ENCODE measurements around the gene GAMT. TPM values are rescaled to one million over a fixed set of nuclear protein-coding genes. Genes with fewer than 3 reads are reported as not detected.

Gene GAMT
- total RNA-seq, 1 donor from 2014 or later = 21.7 TPM

- no peak overlapping the region for H3K27ac Mint-ChIP-seq
- H3K4me3 Mint-ChIP-seq = no peak overlapping the region
- DNase-seq (ENCODE audit: low spot score) = no peak
- peaks cover 13% of the 10 kb centered on the region for H3K36me3 Mint-ChIP-seq (ENCODE audit: low read depth)
- no peaks in the 10 kb centered on the region for H3K27me3 Mint-ChIP-seq (ENCODE audit: insufficient read depth)
- H3K4me1 Mint-ChIP-seq (ENCODE audit: low read depth) = no peaks in the 10 kb centered on the region
- intact Hi-C loops (cut with micrococcal nuclease) = no loop called here
- no peaks in the 10 kb centered on the region for H3K9me3 Mint-ChIP-seq
Measured at GRCh38 chr19:1429750-1430149, 28.4 kb upstream of the GAMT start.

DNA sequence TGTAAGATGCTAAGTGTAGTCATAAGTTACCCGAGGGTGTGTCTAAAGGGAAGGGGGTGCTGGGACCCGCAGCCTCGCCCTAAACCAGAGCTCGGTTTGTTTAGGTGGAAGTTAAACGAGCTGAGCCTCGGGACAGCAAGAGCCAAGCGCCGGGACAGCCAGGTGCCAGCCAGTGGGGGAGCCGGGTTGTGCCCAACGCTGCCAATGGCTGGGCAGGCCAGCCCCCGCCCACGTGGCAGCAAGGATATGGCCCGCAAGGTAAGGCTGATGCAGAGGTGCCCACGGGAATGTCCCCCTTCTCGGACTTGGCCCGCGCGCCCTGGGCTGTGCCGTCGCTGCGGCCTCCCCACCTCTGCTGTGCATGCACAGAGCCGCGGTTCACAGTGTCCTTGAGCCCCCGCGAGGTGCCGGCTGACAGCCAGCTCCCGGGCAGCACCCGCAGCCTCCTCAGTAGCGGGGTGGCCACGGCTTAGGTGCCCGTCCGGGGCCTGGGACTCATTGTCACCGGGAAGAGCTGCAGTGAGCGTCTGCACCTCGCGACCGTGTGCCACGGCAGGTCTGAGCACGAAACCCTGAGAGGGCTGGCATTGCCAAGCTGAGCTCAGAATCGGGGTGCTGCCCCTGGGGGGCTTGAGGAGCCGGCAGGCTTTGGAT lies 27.5 kb upstream of the GAMT start:
- no peak for DNase-seq (ENCODE audit: low spot score)
- Mint-ChIP-seq H3K27me3 (ENCODE audit: insufficient read depth) (no peaks in the 10 kb centered on the region), H3K4me1 (ENCODE audit: low read depth) (no peaks in the 10 kb centered on the region), H3K36me3 (ENCODE audit: low read depth) (peaks cover 15% of the 10 kb centered on the region), H3K27ac (no peak overlapping the region), H3K9me3 (no peaks in the 10 kb centered on the region), H3K4me3 (no peak overlapping the region)
- intact Hi-C loops (cut with micrococcal nuclease) = no loop called here

GRCh38 chr19:1427221-1427920 lies 26.0 kb upstream of the GAMT start:
- Mint-ChIP-seq H3K9me3 (no peaks in the 10 kb centered on the region), H3K27ac (no peak overlapping the region), H3K4me1 (ENCODE audit: low read depth) (no peaks in the 10 kb centered on the region), H3K27me3 (ENCODE audit: insufficient read depth) (no peaks in the 10 kb centered on the region), H3K4me3 (no peak overlapping the region), H3K36me3 (ENCODE audit: low read depth) (peaks cover 26% of the 10 kb centered on the region)
- intact Hi-C loops (cut with micrococcal nuclease) = no loop called here
- DNase-seq (ENCODE audit: low spot score) = no peak

GRCh38 chr19:1426736-1427135 lies 25.4 kb upstream of the GAMT start:
- intact Hi-C loops (cut with micrococcal nuclease) = no loop called here
- H3K4me1 Mint-ChIP-seq (ENCODE audit: low read depth) = no peaks in the 10 kb centered on the region
- no peak overlapping the region for H3K27ac Mint-ChIP-seq

DNA sequence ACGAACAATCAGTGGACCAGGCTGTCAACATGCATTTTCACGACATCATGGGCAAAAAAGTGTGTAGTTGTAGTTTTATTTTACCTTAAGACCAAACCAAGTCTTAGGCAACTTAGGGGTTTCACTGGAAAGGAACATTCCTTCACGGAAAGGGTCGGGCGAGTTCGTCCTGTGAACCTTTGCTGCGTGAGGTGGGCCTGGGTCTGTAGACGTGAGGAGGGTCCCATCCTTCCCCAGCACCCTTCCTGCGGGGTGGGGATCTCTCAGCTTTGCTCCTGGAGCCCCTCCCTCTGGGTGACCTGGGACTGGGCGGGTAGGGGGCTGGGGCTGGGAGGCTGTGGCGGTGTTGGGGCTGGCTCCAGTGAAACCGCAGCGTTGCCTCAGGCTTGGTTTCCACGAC lies 24.6 kb upstream of the GAMT start:
- DNase-seq (ENCODE audit: low spot score) = no peak
- H3K4me3 Mint-ChIP-seq = no peak overlapping the region
- H3K4me1 Mint-ChIP-seq (ENCODE audit: low read depth) = no peaks in the 10 kb centered on the region
- no peak overlapping the region for H3K27ac Mint-ChIP-seq
- peaks cover 25% of the 10 kb centered on the region for H3K36me3 Mint-ChIP-seq (ENCODE audit: low read depth)
- intact Hi-C loops (cut with micrococcal nuclease) = no loop called here
- H3K27me3 Mint-ChIP-seq (ENCODE audit: insufficient read depth) = no peaks in the 10 kb centered on the region
- H3K9me3 Mint-ChIP-seq = no peaks in the 10 kb centered on the region

More at GRCh38 chr19:1426736-1427135, 25.4 kb upstream of the GAMT start:
- H3K9me3 Mint-ChIP-seq = no peaks in the 10 kb centered on the region
- H3K36me3 Mint-ChIP-seq (ENCODE audit: low read depth) = peaks cover 26% of the 10 kb centered on the region
- no peak for DNase-seq (ENCODE audit: low spot score)
- no peak overlapping the region for H3K4me3 Mint-ChIP-seq
- no peaks in the 10 kb centered on the region for H3K27me3 Mint-ChIP-seq (ENCODE audit: insufficient read depth)

GRCh38 chr19:1425102-1425837 lies 23.9 kb upstream of the GAMT start:
- intact Hi-C loops (cut with micrococcal nuclease) = no loop called here
- H3K27ac Mint-ChIP-seq = no peak overlapping the region
- no peaks in the 10 kb centered on the region for H3K9me3 Mint-ChIP-seq
- no peak overlapping the region for H3K4me3 Mint-ChIP-seq
- H3K27me3 Mint-ChIP-seq (ENCODE audit: insufficient read depth) = no peaks in the 10 kb centered on the region
- H3K36me3 Mint-ChIP-seq (ENCODE audit: low read depth) = peaks cover 29% of the 10 kb centered on the region
- no peaks in the 10 kb centered on the region for H3K4me1 Mint-ChIP-seq (ENCODE audit: low read depth)
- no peak for DNase-seq (ENCODE audit: low spot score)

DNA sequence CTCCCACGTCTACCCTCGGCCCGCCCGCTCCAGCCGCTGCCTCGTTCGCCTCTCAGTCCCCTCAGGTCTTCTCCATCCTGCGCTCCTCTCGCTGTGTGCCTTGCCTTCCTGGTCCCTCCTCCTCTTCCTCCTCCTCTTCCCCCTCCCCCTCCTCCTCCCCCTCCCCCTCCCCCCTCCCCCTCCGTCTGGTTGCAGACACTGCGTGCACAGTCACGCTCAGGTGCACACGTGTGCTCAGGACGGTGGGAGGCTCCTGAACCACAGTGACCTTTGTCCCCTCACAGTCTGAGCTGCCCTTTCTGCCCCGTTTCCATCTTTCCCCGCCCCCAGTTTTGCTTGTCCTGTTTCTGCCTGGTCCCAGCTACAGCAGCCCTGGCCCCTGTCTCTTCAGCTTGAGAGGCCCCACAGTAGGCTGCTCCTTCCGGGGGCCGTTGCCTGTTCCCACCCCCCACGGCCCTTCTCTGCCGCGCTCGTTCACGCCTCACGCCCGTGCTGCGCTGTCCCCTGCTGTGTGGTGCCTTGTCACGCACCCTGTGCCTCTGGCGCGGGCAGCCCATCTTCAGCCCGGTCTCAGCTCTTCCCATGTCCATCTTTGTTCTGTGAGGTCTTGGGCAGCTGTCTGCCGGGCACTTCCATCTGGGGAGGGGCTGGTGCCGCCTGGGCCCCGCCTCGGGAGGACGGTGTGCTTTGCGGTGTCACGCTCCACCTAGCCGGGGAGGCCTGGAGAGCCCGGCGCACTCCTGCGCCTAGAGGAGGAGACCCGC lies 23.0 kb upstream of the GAMT start:
- peaks cover 32% of the 10 kb centered on the region for H3K36me3 Mint-ChIP-seq (ENCODE audit: low read depth)
- no peak overlapping the region for H3K27ac Mint-ChIP-seq
- DNase-seq (ENCODE audit: low spot score) = no peak
- intact Hi-C loops (cut with micrococcal nuclease) = no loop called here
- no peak overlapping the region for H3K4me3 Mint-ChIP-seq
- H3K4me1 Mint-ChIP-seq (ENCODE audit: low read depth) = no peaks in the 10 kb centered on the region
- H3K27me3 Mint-ChIP-seq (ENCODE audit: insufficient read depth) = no peaks in the 10 kb centered on the region
- H3K9me3 Mint-ChIP-seq = no peaks in the 10 kb centered on the region

DNA sequence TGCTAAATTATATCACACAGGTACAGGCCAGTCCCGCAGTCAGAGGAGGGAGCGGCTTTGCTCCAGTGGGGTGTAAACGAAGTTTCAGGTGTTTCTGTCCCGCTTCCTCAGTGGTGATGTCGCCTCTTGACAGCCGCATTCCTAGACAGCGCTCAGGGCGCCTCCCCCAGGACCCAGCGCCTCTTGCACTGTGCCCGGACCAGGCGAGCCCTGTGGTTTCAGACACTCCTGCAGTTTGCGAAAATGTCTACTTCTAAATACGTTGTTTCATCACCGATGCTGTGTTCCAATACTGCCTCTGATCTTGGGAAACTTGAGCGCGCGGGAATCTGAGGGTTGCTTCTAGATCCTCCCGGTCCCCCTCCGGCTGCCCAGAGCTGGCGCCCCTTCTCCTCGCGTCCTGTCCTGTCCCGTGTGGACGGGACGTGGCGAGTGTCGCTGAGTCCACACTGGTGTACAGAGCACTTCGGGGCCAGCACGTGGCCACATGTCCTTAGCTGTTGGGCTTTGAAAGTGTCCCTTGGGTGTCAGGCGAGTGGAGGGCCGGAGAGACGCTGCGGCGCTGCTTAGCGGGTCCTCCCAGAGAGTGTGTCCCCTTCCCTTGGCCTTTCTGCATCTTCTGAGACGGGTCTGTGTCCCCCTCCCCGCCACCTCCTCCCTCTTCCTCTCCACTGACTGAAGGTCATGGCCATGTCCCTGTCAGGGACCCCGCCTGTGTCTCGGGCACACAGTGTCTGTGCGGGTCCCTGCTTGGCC lies 22.3 kb upstream of the GAMT start:
- Mint-ChIP-seq H3K27ac (no peak overlapping the region), H3K36me3 (ENCODE audit: low read depth) (peaks cover 38% of the 10 kb centered on the region), H3K9me3 (no peaks in the 10 kb centered on the region), H3K27me3 (ENCODE audit: insufficient read depth) (no peaks in the 10 kb centered on the region), H3K4me3 (no peak overlapping the region), H3K4me1 (ENCODE audit: low read depth) (no peaks in the 10 kb centered on the region)
- intact Hi-C loops (cut with micrococcal nuclease) = no loop called here
- DNase-seq (ENCODE audit: low spot score) = no peak

GRCh38 chr19:1422943-1423342 lies 21.6 kb upstream of the GAMT start:
- Mint-ChIP-seq H3K36me3 (ENCODE audit: low read depth) (peaks cover 33% of the 10 kb centered on the region), H3K4me3 (no peak overlapping the region), H3K27me3 (ENCODE audit: insufficient read depth) (no peaks in the 10 kb centered on the region), H3K4me1 (ENCODE audit: low read depth) (no peaks in the 10 kb centered on the region), H3K27ac (no peak overlapping the region), H3K9me3 (no peaks in the 10 kb centered on the region)
- DNase-seq (ENCODE audit: low spot score) = no peak
- intact Hi-C loops (cut with micrococcal nuclease) = no loop called here

- intact Hi-C loops (cut with micrococcal nuclease) = no loop called here
- no peak for DNase-seq (ENCODE audit: low spot score)
- no peaks in the 10 kb centered on the region for H3K27me3 Mint-ChIP-seq (ENCODE audit: insufficient read depth)
- no peak overlapping the region for H3K27ac Mint-ChIP-seq
- H3K36me3 Mint-ChIP-seq (ENCODE audit: low read depth) = peaks cover 36% of the 10 kb centered on the region
- H3K4me3 Mint-ChIP-seq = no peak overlapping the region
- H3K4me1 Mint-ChIP-seq (ENCODE audit: low read depth) = peaks cover 3% of the 10 kb centered on the region
- H3K9me3 Mint-ChIP-seq = no peaks in the 10 kb centered on the region
Measured at GRCh38 chr19:1422360-1422759, 21.0 kb upstream of the GAMT start.

DNA sequence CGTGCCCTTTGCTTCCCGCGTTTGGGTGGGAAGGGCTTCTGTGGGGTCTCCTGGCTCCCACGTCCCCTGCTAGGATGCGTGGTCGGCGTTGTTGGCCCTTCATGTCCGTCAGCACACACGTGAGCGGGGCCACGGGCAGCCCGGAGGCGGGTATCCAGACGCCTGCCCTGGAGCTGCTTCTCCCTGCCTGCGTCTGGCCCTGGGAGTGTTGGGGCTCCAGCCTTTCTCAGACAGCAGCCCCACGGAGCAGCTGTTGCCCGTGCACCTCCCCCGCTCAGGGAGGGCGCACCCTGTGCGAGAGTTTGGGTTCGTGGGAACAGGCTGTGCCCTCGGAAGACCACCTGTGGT lies 20.6 kb upstream of the GAMT start:
- DNase-seq (ENCODE audit: low spot score) = no peak
- Mint-ChIP-seq H3K27me3 (ENCODE audit: insufficient read depth) (no peaks in the 10 kb centered on the region), H3K27ac (no peak overlapping the region), H3K4me1 (ENCODE audit: low read depth) (peaks cover 6% of the 10 kb centered on the region), H3K9me3 (no peaks in the 10 kb centered on the region), H3K4me3 (no peak overlapping the region), H3K36me3 (ENCODE audit: low read depth) (peaks cover 38% of the 10 kb centered on the region)
- intact Hi-C loops (cut with micrococcal nuclease) = no loop called here

GRCh38 chr19:1421218-1421957 lies 20.0 kb upstream of the GAMT start:
- H3K27ac Mint-ChIP-seq = no peak overlapping the region
- no peaks in the 10 kb centered on the region for H3K9me3 Mint-ChIP-seq
- intact Hi-C loops (cut with micrococcal nuclease) = no loop called here
- H3K4me3 Mint-ChIP-seq = no peak overlapping the region
- H3K27me3 Mint-ChIP-seq (ENCODE audit: insufficient read depth) = no peaks in the 10 kb centered on the region
- H3K4me1 Mint-ChIP-seq (ENCODE audit: low read depth) = peaks cover 6% of the 10 kb centered on the region
- DNase-seq (ENCODE audit: low spot score) = no peak
- peaks cover 38% of the 10 kb centered on the region for H3K36me3 Mint-ChIP-seq (ENCODE audit: low read depth)

Measured in activated T-helper 1 cell treated with anti-CD3 and anti-CD28 coated beads, Interleukin-12 subunit alpha, Interleukin-12 subunit beta, Interleukin-2, Interleukin-4 antibody, amounts not matched to agents 30 ng/mL and 10 ng/mL and 1 ng/mL, durations not matched to agents 14 hours and 24 hours and 36 hours (primary cell).